ENCODE measurements around the gene HABP4.

HABP4 gene

DNA sequence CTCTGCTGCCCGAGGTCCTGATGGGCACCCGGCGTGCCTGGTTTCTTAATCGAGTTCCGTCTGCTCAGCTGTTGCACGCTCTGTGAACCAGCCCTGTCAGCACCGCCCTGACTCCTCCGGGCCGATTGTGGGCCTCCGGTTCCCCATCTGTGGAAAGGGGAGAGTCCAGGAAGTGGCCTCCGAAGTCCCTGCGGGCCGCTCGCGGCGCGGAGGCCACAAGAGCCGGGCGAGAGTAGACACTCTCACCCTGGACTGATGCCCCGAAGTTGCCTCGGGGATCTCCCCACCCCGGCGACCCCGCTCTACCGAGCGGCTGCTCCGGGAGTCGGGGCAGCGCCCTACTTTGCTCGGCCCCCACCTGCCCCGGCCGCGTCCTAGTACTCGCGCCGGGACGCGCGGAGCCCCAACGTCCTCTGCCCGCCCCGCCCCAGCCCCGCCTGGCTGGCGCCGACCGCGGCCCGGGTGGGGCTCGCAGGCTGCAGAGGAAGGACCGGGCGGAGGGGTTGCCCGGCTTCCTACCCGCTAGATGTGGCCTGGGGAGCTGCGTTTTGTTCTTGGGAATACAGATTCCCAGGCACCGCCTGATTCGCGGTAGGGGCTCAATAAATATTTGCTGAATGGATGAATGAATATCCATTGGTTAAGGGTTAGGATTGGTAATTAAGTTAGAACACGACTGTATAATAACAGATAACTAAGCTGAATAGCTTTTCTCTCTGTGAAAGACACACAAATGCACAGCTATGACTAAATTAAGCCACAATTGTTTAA, 30.9 kb upstream of the HABP4 start:
- H3K4me1 ChIP-seq (ENCODE audit: control insufficient read depth, insufficient read depth, low read length) = peaks cover 27% of the 10 kb centered on the region
- DNase-seq (ENCODE audit: low read depth) = peak; percentile 77
- no peaks in the 10 kb centered on the region for H3K27me3 ChIP-seq (replicated peaks; ENCODE audit: control insufficient read depth, insufficient read depth, low read length)
- peak overlapping the region; percentile 95 for H3K9ac ChIP-seq (ENCODE audit: low read length)
- H3K9me3 ChIP-seq (ENCODE audit: control insufficient read depth, low read length) = no peaks in the 10 kb centered on the region
- H3K4me3 ChIP-seq (ENCODE audit: low read length) = peak overlapping the region; percentile 91
- no peaks in the 10 kb centered on the region for H3K36me3 ChIP-seq (ENCODE audit: control insufficient read depth, insufficient read depth, low read length, severe bottlenecking)

DNA sequence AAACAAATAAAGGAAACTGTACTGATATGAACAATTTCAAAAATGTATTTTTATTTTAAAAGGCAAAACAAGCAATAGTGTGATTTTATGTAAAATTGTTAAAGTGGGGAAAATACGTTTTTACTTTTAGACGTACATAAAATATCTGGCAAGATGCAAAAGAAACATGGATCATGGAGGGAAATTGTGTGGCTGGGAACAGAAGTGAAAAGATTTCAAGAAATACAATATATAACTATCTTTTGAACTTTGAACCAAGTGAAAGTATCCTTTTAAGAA, 30.3 kb upstream of the HABP4 start:
- peak; percentile 4 for DNase-seq (ENCODE audit: low read depth)
- no peaks in the 10 kb centered on the region for H3K9me3 ChIP-seq (ENCODE audit: control insufficient read depth, low read length)
- no peaks in the 10 kb centered on the region for H3K27me3 ChIP-seq (replicated peaks; ENCODE audit: control insufficient read depth, insufficient read depth, low read length)
- H3K4me3 ChIP-seq (ENCODE audit: low read length) = peak overlapping the region; percentile 91
- H3K4me1 ChIP-seq (ENCODE audit: control insufficient read depth, insufficient read depth, low read length) = peaks cover 27% of the 10 kb centered on the region
- H3K9ac ChIP-seq (ENCODE audit: low read length) = peak overlapping the region; percentile 95
- no peaks in the 10 kb centered on the region for H3K36me3 ChIP-seq (ENCODE audit: control insufficient read depth, insufficient read depth, low read length, severe bottlenecking)

DNA sequence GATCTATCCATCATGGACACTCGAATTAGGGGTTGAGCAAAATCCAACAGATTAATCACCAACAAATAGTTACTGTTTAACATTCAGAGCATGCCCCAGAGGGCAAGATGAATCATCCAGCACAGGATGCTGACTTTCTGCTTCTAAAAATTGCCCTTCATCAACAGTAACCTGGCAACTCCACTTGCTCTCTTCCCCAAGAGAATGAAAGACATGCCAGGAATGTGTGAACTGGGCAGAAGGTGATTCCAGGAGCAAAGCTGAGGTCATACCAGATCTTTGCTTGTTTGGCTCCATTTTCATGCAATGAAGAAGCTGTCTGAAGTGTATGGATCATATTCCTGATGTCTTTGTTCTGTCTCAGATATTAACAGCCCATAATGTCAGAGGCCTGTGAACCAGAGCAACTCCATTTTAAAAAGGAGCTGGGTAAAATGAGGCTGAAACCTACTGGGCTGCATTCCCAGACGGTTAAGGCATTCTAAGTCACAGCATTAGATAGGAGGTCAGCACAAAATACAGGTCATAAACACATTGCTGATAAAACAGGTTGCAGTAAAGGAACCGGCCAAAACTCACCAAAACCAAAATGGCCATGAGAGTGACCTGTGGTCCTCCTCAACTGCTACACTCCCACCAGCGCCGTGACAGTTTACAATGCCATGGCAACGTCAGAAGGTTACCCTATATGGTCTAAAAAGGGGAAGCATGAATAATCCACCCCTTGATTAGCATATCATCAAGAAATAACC, 29.3 kb upstream of the HABP4 start:
- peak overlapping the region; percentile 65 for H3K9ac ChIP-seq (ENCODE audit: low read length)
- no peaks in the 10 kb centered on the region for H3K36me3 ChIP-seq (ENCODE audit: control insufficient read depth, insufficient read depth, low read length, severe bottlenecking)
- peaks cover 27% of the 10 kb centered on the region for H3K4me1 ChIP-seq (ENCODE audit: control insufficient read depth, insufficient read depth, low read length)
- no peaks in the 10 kb centered on the region for H3K27me3 ChIP-seq (replicated peaks; ENCODE audit: control insufficient read depth, insufficient read depth, low read length)
- peak; percentile 81 for DNase-seq (ENCODE audit: low read depth)
- H3K4me3 ChIP-seq (ENCODE audit: low read length) = peak overlapping the region; percentile 91
- no peaks in the 10 kb centered on the region for H3K9me3 ChIP-seq (ENCODE audit: control insufficient read depth, low read length)

DNA sequence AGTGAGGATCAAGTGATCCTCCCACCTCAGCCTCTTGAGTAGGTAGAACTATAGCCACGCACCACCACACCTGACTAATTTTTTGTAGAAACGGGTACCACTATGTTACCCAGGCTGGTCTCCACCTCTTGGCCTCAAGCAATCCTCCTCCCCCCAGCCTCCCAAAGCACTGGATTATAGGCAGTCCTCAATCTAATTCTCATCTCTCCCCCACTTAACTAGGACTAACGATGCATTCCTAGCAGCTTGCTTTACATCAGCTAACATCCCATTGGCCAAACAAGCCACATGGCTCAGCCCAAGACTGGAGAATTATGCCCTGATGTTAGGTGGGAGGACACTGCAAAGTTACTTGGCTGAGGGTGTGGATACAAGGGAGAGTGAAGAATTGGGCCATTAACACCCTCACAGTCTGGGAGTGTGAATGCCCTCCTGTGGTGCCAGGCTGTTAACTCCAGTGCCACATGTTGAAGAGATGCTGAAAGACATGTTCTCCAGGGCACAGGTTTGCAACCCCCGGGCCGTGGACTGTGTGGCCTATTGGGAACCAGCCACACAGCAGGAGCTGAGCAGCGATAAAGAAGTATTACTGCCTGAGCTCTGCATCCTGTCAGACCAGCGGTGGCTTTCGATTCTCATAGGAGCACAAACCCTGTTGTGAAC, 26.5 kb upstream of the HABP4 start:
- H3K9me3 ChIP-seq (ENCODE audit: control insufficient read depth, low read length) = no peaks in the 10 kb centered on the region
- no peak overlapping the region for H3K9ac ChIP-seq (ENCODE audit: low read length)
- H3K4me1 ChIP-seq (ENCODE audit: control insufficient read depth, insufficient read depth, low read length) = peaks cover 22% of the 10 kb centered on the region
- no peak overlapping the region for H3K4me3 ChIP-seq (ENCODE audit: low read length)
- H3K27me3 ChIP-seq (replicated peaks; ENCODE audit: control insufficient read depth, insufficient read depth, low read length) = no peaks in the 10 kb centered on the region
- no peak for DNase-seq (ENCODE audit: low read depth)
- no peaks in the 10 kb centered on the region for H3K36me3 ChIP-seq (ENCODE audit: control insufficient read depth, insufficient read depth, low read length, severe bottlenecking)

DNA sequence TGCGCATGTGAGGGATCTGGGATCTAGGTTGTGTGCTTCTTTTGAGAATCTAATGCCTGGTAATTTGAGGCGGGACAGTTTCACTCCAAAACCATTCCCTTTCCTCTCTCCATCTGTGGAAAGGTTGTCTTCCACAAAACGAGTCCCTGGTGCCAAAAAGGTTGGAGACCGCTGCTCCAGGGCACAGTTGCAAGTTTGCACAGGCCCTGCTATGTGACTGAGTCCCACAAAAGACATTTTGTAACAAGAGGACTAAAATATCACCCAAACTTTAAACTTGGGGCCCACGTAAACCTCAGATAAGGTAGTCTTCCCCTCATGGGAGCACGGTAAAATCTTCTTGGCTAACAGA, 26.0 kb upstream of the HABP4 start:
- H3K4me3 ChIP-seq (ENCODE audit: low read length) = no peak overlapping the region
- no peaks in the 10 kb centered on the region for H3K27me3 ChIP-seq (replicated peaks; ENCODE audit: control insufficient read depth, insufficient read depth, low read length)
- no peak overlapping the region for H3K9ac ChIP-seq (ENCODE audit: low read length)
- H3K36me3 ChIP-seq (ENCODE audit: control insufficient read depth, insufficient read depth, low read length, severe bottlenecking) = no peaks in the 10 kb centered on the region
- no peak for DNase-seq (ENCODE audit: low read depth)
- H3K4me1 ChIP-seq (ENCODE audit: control insufficient read depth, insufficient read depth, low read length) = peaks cover 22% of the 10 kb centered on the region
- no peaks in the 10 kb centered on the region for H3K9me3 ChIP-seq (ENCODE audit: control insufficient read depth, low read length)

DNA sequence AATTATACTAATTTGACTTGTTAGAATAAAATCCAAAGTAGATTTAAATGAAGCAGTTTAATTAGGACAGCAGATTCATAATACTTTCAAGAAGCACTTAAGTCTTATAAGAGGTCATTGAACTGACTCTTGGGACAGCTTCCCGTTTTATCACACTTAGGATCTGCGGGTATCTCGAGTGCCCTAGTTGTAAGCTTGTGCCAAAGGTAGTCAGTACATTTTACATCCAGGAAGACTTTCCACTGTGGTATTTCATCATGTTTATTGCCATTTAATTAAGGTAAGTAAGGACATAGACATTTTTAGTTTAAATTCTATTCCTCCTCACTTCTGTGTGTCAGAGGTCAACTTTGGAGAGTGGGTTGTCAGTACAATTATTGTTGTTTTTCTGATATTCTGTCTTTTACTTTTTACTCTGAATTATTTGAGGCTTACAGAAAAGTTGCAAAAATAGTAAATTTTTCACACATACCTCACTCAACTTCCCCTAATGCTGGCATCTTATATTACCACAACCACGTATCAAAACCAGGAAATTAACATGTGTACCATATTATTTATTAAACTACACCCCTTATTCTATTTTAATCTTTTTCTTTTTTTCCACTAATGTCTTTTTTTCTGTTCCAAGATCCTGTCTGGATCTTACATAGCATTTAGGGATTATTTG, 24.3 kb upstream of the HABP4 start:
- no peak overlapping the region for H3K4me3 ChIP-seq (ENCODE audit: low read length)
- H3K36me3 ChIP-seq (ENCODE audit: control insufficient read depth, insufficient read depth, low read length, severe bottlenecking) = no peaks in the 10 kb centered on the region
- DNase-seq (ENCODE audit: low read depth) = no peak
- no peak overlapping the region for H3K9ac ChIP-seq (ENCODE audit: low read length)
- H3K9me3 ChIP-seq (ENCODE audit: control insufficient read depth, low read length) = no peaks in the 10 kb centered on the region
- H3K27me3 ChIP-seq (replicated peaks; ENCODE audit: control insufficient read depth, insufficient read depth, low read length) = no peaks in the 10 kb centered on the region
- peaks cover 8% of the 10 kb centered on the region for H3K4me1 ChIP-seq (ENCODE audit: control insufficient read depth, insufficient read depth, low read length)

DNA sequence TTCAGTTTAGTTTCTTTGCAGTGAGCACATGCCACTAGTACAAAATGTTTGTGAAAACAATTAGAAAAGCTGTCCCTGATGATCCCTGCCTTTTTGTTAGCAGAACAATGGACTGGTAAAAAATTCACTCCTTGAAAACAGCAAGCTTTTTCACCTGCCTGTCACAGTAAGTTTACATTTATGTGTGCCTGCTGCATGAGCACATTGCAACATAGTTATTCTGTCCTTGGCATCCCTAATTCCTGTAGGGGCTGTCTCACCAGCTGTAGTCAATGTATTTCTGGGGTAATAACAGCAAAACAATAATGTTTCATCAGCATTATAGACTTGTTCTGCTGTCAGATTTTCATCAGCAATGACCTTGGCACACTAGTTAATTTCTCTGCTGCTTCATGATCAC, 20.2 kb upstream of the HABP4 start:
- Histone ChIP-seq H3K9ac (ENCODE audit: low read length) (no peak overlapping the region), H3K4me3 (ENCODE audit: low read length) (no peak overlapping the region), H3K4me1 (ENCODE audit: control insufficient read depth, insufficient read depth, low read length) (no peaks in the 10 kb centered on the region), H3K36me3 (ENCODE audit: control insufficient read depth, insufficient read depth, low read length, severe bottlenecking) (no peaks in the 10 kb centered on the region), H3K27me3 (replicated peaks; ENCODE audit: control insufficient read depth, insufficient read depth, low read length) (no peaks in the 10 kb centered on the region), H3K9me3 (ENCODE audit: control insufficient read depth, low read length) (peaks cover under 1% of the 10 kb centered on the region)
- DNase-seq (ENCODE audit: low read depth) = no peak

DNA sequence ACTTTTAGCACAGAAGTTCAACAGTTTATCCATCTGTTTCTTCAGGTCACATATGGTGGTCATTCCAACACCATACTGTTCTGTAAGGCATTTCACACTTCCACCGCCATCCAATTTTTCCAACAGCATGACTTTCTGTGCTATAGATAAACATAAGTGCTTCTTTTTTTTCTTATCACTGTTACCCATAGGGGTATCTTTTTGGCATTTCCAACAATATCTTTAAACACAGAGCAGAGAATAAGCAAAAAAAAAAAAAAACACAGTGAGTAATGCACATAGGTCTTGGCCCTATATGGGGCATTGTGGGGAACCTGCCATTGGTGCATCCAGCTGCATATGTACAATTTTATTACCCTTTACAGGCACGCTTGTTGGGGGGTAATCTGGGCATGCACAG, 19.6 kb upstream of the HABP4 start:
- Histone ChIP-seq H3K9me3 (ENCODE audit: control insufficient read depth, low read length) (peaks cover 7% of the 10 kb centered on the region), H3K4me3 (ENCODE audit: low read length) (no peak overlapping the region), H3K4me1 (ENCODE audit: control insufficient read depth, insufficient read depth, low read length) (no peaks in the 10 kb centered on the region), H3K27me3 (replicated peaks; ENCODE audit: control insufficient read depth, insufficient read depth, low read length) (no peaks in the 10 kb centered on the region), H3K36me3 (ENCODE audit: control insufficient read depth, insufficient read depth, low read length, severe bottlenecking) (no peaks in the 10 kb centered on the region), H3K9ac (ENCODE audit: low read length) (no peak overlapping the region)
- no peak for DNase-seq (ENCODE audit: low read depth)

DNA sequence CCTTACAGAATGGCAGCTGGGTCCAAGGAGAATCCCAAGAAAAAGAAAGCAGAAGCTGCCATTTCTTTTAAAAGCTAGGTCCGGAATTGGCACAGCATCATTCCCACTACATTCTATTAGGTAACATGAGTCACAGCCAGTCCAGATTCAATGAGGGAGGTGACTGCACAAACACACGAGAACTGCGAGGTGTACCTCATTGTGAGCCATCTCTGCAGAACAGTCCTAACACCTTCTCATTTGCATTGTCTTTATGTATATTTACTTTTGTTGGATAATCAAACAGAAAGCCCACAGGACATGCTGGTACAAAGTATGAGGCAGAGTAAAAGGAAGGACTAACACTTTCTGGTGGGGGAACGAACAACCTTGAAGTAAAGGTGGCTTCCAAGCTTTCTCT, 14.6 kb upstream of the HABP4 start:
- H3K27me3 ChIP-seq (replicated peaks; ENCODE audit: control insufficient read depth, insufficient read depth, low read length) = no peaks in the 10 kb centered on the region
- H3K4me1 ChIP-seq (ENCODE audit: control insufficient read depth, insufficient read depth, low read length) = no peaks in the 10 kb centered on the region
- DNase-seq (ENCODE audit: low read depth) = no peak
- no peak overlapping the region for H3K4me3 ChIP-seq (ENCODE audit: low read length)
- peaks cover 7% of the 10 kb centered on the region for H3K9me3 ChIP-seq (ENCODE audit: control insufficient read depth, low read length)
- H3K36me3 ChIP-seq (ENCODE audit: control insufficient read depth, insufficient read depth, low read length, severe bottlenecking) = no peaks in the 10 kb centered on the region
- H3K9ac ChIP-seq (ENCODE audit: low read length) = no peak overlapping the region

DNA sequence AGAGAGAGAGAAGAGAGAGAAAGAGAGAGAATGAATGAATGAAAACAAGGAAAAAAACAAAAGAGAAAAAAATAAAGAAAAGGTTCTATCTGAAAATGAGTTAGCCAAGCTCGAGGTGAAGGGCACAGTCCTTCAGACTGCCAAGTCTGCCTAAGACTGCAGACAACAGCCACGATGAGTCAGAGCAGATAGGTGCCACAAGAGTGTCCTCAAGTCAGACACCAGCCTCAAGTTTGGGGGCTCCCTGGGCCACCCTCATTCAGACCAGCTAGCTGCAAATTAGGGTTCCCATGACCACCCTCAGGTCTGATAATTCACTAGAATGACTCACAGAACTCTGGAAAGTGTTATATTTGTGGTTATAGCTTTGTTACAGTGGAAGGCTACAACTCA, 13.9 kb upstream of the HABP4 start:
- no peak for DNase-seq (ENCODE audit: low read depth)
- Histone ChIP-seq H3K9me3 (ENCODE audit: control insufficient read depth, low read length) (peaks cover 7% of the 10 kb centered on the region), H3K27me3 (replicated peaks; ENCODE audit: control insufficient read depth, insufficient read depth, low read length) (no peaks in the 10 kb centered on the region), H3K9ac (ENCODE audit: low read length) (no peak overlapping the region), H3K4me3 (ENCODE audit: low read length) (no peak overlapping the region), H3K36me3 (ENCODE audit: control insufficient read depth, insufficient read depth, low read length, severe bottlenecking) (no peaks in the 10 kb centered on the region), H3K4me1 (ENCODE audit: control insufficient read depth, insufficient read depth, low read length) (no peaks in the 10 kb centered on the region)

DNA sequence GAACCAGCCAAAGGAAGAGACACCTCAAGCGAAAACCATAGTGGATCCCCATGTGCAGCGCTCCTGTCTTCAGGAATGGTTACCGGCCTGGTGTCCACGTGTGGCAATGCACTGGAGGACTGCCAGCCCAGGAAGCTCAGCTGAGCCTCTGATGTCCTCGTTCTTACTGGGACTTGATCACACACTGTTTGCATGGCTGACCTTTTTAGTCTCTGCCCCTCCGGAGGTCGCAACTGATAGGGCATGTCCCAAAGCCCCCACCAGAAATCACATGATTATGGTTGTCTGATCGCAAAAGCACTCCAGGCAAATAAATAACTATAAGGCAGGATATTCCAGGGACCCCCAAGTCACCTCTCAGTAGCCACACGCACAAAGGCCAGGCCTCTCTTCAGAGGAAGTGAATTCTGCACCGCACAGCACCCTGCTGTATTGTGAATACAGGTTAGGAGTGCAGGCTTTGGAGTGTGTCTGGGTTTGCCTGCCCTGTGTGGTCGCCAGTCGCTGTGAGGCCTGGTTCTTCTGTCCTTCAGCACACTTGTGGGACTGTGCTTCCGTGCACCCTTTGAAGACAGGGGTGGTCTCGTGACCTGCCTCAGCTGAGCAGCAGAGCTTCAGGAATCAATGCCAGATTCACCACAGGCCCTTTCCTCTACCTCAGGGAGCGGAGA, 13.4 kb upstream of the HABP4 start:
- Histone ChIP-seq H3K27me3 (replicated peaks; ENCODE audit: control insufficient read depth, insufficient read depth, low read length) (no peaks in the 10 kb centered on the region), H3K9me3 (ENCODE audit: control insufficient read depth, low read length) (peaks cover 7% of the 10 kb centered on the region), H3K36me3 (ENCODE audit: control insufficient read depth, insufficient read depth, low read length, severe bottlenecking) (no peaks in the 10 kb centered on the region), H3K4me3 (ENCODE audit: low read length) (no peak overlapping the region), H3K4me1 (ENCODE audit: control insufficient read depth, insufficient read depth, low read length) (no peaks in the 10 kb centered on the region), H3K9ac (ENCODE audit: low read length) (no peak overlapping the region)
- DNase-seq (ENCODE audit: low read depth) = no peak
